ENCODE measurements around the gene CFDP1. TPM values are rescaled to one million over a fixed set of nuclear protein-coding genes. Genes with fewer than 3 reads are reported as not detected.

Gene CFDP1
- total RNA-seq, 1 experiment from 2014 or later = 64.1 TPM

- intact Hi-C loops (cut with micrococcal nuclease; ENCODE audit: unreplicated experiment) = no loop called here
- H3K9me3 Mint-ChIP-seq (ENCODE audit: low read depth, unreplicated experiment) = no peaks in the 10 kb centered on the region
- no peak overlapping the region for H3K27ac Mint-ChIP-seq (ENCODE audit: unreplicated experiment)
- peak overlapping the region; percentile 89 for H3K4me3 Mint-ChIP-seq (ENCODE audit: low read depth, unreplicated experiment)
- CTCF ChIA-PET = no interaction called here
- no peak for TF ChIP-seq CTCF (IDR thresholded peaks at IDR 0.05; ENCODE audit: unreplicated experiment)
- no peak for DNase-seq
- BruUV-seq (replicated peaks) = no TSS peak
- H3K4me1 Mint-ChIP-seq (ENCODE audit: low read depth, unreplicated experiment) = peaks cover 65% of the 10 kb centered on the region
- no peaks in the 10 kb centered on the region for H3K27me3 Mint-ChIP-seq (ENCODE audit: unreplicated experiment)
- peaks cover 48% of the 10 kb centered on the region for H3K36me3 Mint-ChIP-seq (ENCODE audit: insufficient read depth, unreplicated experiment)
Observed at GRCh38 chr16:75262800-75263127, 170.5 kb downstream of the CFDP1 start.

DNA sequence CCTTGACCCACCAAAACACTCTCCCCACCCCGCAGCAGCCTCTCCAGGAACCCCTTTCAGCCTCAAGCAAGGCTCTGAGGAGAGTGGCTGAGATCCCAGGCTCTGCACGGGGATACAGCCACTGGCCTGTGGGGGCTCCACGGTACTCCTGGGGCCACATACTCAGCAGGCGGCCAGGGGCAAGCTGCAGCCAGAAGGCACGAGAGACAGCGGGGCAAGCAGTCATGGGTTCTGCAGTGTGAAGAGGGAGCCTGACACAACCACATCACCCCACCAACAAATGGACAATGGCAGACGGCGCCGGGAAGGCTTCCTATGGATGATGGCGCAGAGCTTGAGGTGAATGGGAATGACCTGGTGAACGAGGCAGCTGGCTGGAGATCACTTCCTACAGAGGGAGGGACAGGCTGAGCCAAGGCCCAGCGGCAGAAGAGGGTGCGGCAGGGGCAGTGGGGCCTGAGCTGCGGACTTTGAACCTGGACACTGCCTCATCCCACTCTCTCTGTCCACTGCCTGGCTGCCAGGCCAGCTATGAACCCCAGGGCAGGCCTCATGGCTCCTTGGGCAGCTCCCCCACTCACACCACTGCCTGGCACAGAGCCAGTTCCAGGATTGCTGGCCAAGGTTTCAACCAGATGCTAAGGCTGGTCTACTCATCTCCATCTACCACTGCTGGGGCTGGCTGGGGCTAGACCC lies 171.1 kb downstream of the CFDP1 start:
- CTCF ChIA-PET = interaction anchor here (1.0 kb wide), 1 partner anchor 12 kb away, joined by 3 read pairs; no protein-coding TSS in a partner anchor
- Mint-ChIP-seq H3K36me3 (ENCODE audit: insufficient read depth, unreplicated experiment) (peaks cover 46% of the 10 kb centered on the region), H3K4me3 (ENCODE audit: low read depth, unreplicated experiment) (peak overlapping the region; percentile 89), H3K27ac (ENCODE audit: unreplicated experiment) (no peak overlapping the region), H3K4me1 (ENCODE audit: low read depth, unreplicated experiment) (peaks cover 64% of the 10 kb centered on the region), H3K9me3 (ENCODE audit: low read depth, unreplicated experiment) (no peaks in the 10 kb centered on the region), H3K27me3 (ENCODE audit: unreplicated experiment) (no peaks in the 10 kb centered on the region)
- TF ChIP-seq CTCF (IDR thresholded peaks at IDR 0.05; ENCODE audit: unreplicated experiment) = no peak
- intact Hi-C loops (cut with micrococcal nuclease; ENCODE audit: unreplicated experiment) = no loop called here
- no peak for DNase-seq
- no TSS peak for BruUV-seq (replicated peaks)

GRCh38 chr16:75261590-75262078 lies 171.7 kb downstream of the CFDP1 start:
- no peak for DNase-seq
- no peak for TF ChIP-seq CTCF (IDR thresholded peaks at IDR 0.05; ENCODE audit: unreplicated experiment)
- CTCF ChIA-PET = interaction anchor here (1.0 kb wide), 1 partner anchor 12 kb away, joined by 3 read pairs; no protein-coding TSS in a partner anchor
- Mint-ChIP-seq H3K27me3 (ENCODE audit: unreplicated experiment) (no peaks in the 10 kb centered on the region), H3K4me1 (ENCODE audit: low read depth, unreplicated experiment) (peaks cover 69% of the 10 kb centered on the region), H3K4me3 (ENCODE audit: low read depth, unreplicated experiment) (peak overlapping the region; percentile 89), H3K36me3 (ENCODE audit: insufficient read depth, unreplicated experiment) (peaks cover 43% of the 10 kb centered on the region), H3K9me3 (ENCODE audit: low read depth, unreplicated experiment) (no peaks in the 10 kb centered on the region), H3K27ac (ENCODE audit: unreplicated experiment) (no peak overlapping the region)
- intact Hi-C loops (cut with micrococcal nuclease; ENCODE audit: unreplicated experiment) = no loop called here
- BruUV-seq (replicated peaks) = no TSS peak

DNA sequence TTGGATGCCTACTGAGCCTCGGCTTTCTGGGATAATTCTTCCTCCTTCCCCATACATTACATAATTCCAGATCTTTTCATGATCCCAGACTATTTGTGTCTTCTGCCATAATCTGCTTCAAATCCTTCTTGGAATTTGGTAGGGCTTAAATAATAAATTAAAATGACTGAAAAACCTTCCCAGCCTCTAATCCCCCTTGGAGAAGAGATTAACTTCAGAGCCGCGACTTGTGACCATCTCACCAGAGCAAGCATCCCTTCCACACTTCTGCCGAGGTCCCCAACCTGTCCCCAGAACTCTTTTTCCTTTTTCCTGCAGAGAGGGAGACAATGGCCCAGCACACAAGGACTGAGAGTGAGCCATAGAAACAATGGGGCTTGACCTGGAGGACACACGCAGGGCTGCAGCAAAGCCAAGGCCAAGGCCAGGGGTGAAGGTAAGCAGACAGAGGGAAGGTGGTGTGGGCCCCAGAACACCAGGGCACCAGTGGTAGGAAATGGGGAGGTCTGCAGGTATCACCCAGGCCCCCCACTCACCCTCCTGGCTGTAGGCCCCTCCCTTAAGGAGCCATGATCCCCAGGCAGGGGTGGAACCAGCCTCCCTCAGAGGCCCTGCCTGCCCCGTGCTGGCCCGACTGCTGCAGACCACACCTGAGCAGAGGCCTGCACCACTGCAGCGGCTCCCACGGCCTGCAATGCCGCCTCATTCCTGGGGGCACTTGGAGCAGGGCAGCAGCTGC lies 172.3 kb downstream of the CFDP1 start:
- intact Hi-C loops (cut with micrococcal nuclease; ENCODE audit: unreplicated experiment) = no loop called here

More for the DNA sequence above, 172.3 kb downstream of the CFDP1 start:
- no peak for TF ChIP-seq CTCF (IDR thresholded peaks at IDR 0.05; ENCODE audit: unreplicated experiment)
- BruUV-seq (replicated peaks) = no TSS peak
- Mint-ChIP-seq H3K36me3 (ENCODE audit: insufficient read depth, unreplicated experiment) (peaks cover 37% of the 10 kb centered on the region), H3K27me3 (ENCODE audit: unreplicated experiment) (no peaks in the 10 kb centered on the region), H3K27ac (ENCODE audit: unreplicated experiment) (no peak overlapping the region), H3K4me1 (ENCODE audit: low read depth, unreplicated experiment) (peaks cover 63% of the 10 kb centered on the region), H3K9me3 (ENCODE audit: low read depth, unreplicated experiment) (no peaks in the 10 kb centered on the region), H3K4me3 (ENCODE audit: low read depth, unreplicated experiment) (no peak overlapping the region)
- CTCF ChIA-PET = no interaction called here
- DNase-seq = no peak

Measured in Calu3 (cell line).